Cardiac muscle cell (in vitro differentiated cells and primary cell): Measurements from ENCODE around the gene MRPL45. TPM values are rescaled to one million over a fixed set of nuclear protein-coding genes. Genes with fewer than 3 reads are reported as not detected.

Experiments
- DNase-seq, 2 donors: peaks; one replicate each; pipeline versions ENCODE4 v3.0.0 to v3.0.0-alpha.2; 2010 to 2017; ENCODE audit warnings: low read depth in 1 of 2, low spot score in 1 of 2
- H3K27ac ChIP-seq: fragments of 200-600 bp; sonication (generic); 2 replicates; pipeline ENCODE4 v1.5.1; 2016
- H3K27me3 ChIP-seq: fragments of 200-600 bp; sonication (generic); 2 replicates; pipeline ENCODE4 v1.6.0; 2016; ENCODE audit warnings: control low read depth
- H3K36me3 ChIP-seq: fragments of 200-600 bp; sonication (generic); 2 replicates; pipeline ENCODE4 v1.5.1; 2016; ENCODE audit warnings: control low read depth
- H3K4me1 ChIP-seq: fragments of 200-600 bp; sonication (generic); 2 replicates; pipeline ENCODE4 v1.8.1; 2017; ENCODE audit warnings: low read depth, mild to moderate bottlenecking, mixed run types
- H3K4me3 ChIP-seq: fragments of 200-600 bp; sonication (generic); 2 replicates; pipeline ENCODE4 v1.5.1; 2016; ENCODE audit warnings: mild to moderate bottlenecking
- H3K9me3 ChIP-seq: fragments of 200-600 bp; sonication (generic); 2 replicates; pipeline ENCODE4 v1.5.1; 2017; ENCODE audit warnings: low read depth, mild to moderate bottlenecking, control low read depth
- polyA plus RNA-seq: library from polyadenylated mRNA; unstranded; fragments of >200 nt; fragmentation: Nextera tagmentation; extraction: Ambion mirVana; gene quantifications from 2 replicates; pipeline ENCODE4 v1.2.1, GENCODE V29; 2016
- total RNA-seq: library from RNA; depleted of rRNA; stranded (reverse); fragments of >200 nt; gene quantifications from 2 replicates; pipeline ENCODE4 v1.2.3, GENCODE V29; 2016
- TF ChIP-seq, protein P1 (sequence below): IDR thresholded peaks from 2 replicates; pipeline ENCODE4 v1.5.1; 2012; ENCODE audit warnings: low read depth, mild to moderate bottlenecking, low read length

The MRPL45 gene
- total and polyA plus RNA-seq, 2 experiments from 2014 or later = 42.0 to 43.5 TPM

DNA sequence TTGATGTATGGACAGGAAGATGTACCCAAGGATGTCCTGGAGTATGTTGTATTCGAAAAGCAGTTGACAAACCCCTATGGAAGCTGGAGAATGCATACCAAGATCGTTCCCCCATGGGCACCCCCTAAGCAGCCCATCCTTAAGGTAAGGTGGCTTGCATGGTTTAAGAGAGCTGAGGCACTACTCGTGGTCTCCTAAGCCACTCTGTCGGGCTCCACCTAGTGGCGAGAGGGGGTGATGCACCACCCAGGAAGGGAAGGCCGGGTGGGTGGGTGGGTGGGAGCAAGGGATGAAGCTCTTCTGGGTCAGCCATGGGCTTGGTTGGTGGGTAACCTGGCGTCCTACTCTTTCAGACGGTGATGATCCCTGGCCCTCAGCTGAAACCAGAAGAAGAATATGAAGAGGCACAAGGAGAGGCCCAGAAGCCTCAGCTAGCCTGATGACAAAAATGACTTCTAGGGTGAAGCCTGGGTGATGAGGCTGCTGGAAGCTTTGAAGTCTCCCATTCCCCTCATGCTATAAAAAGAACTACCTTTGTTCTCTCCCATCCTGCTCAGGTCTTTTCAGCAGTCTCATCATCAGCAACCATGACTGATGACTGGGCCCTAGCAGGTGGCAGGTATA is 25.3 kb downstream of the MRPL45 start:
- Histone ChIP-seq H3K4me1 (peaks cover 13% of the 10 kb centered on the region), H3K27me3 (no peaks in the 10 kb centered on the region), H3K27ac (no peak overlapping the region), H3K9me3 (no peaks in the 10 kb centered on the region), H3K36me3 (peaks cover 9% of the 10 kb centered on the region), H3K4me3 (no peak overlapping the region)
- DNase-seq = peak; percentile 59 to 69
- TF ChIP-seq, protein P1, sequence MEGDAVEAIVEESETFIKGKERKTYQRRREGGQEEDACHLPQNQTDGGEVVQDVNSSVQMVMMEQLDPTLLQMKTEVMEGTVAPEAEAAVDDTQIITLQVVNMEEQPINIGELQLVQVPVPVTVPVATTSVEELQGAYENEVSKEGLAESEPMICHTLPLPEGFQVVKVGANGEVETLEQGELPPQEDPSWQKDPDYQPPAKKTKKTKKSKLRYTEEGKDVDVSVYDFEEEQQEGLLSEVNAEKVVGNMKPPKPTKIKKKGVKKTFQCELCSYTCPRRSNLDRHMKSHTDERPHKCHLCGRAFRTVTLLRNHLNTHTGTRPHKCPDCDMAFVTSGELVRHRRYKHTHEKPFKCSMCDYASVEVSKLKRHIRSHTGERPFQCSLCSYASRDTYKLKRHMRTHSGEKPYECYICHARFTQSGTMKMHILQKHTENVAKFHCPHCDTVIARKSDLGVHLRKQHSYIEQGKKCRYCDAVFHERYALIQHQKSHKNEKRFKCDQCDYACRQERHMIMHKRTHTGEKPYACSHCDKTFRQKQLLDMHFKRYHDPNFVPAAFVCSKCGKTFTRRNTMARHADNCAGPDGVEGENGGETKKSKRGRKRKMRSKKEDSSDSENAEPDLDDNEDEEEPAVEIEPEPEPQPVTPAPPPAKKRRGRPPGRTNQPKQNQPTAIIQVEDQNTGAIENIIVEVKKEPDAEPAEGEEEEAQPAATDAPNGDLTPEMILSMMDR = peak; percentile 68

DNA sequence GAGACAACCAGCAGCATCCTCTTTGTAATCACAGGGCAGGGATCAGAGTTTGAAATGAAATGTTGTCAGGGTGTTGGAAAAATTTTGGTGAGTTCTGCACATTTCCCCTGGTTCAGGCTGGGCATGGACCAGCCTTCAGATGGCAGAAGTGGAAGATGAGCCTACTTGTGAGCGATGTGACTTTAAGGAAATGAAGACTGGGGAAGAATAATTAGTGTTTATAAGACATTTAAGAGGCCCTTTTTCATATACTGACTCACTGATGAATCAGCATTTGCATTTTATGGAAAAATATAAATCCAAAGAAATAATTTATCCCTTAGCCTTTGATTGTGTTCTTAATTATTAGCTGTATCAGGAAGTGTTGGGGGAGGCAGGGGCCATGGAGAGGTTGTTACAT is 25.9 kb downstream of the MRPL45 start:
- TF ChIP-seq, protein P1 = no peak
- no peak overlapping the region for H3K27ac ChIP-seq
- DNase-seq = no peak
- no peaks in the 10 kb centered on the region for H3K27me3 ChIP-seq
- H3K9me3 ChIP-seq = no peaks in the 10 kb centered on the region
- no peak overlapping the region for H3K4me3 ChIP-seq
- peaks cover 13% of the 10 kb centered on the region for H3K4me1 ChIP-seq
- peaks cover 9% of the 10 kb centered on the region for H3K36me3 ChIP-seq

DNA sequence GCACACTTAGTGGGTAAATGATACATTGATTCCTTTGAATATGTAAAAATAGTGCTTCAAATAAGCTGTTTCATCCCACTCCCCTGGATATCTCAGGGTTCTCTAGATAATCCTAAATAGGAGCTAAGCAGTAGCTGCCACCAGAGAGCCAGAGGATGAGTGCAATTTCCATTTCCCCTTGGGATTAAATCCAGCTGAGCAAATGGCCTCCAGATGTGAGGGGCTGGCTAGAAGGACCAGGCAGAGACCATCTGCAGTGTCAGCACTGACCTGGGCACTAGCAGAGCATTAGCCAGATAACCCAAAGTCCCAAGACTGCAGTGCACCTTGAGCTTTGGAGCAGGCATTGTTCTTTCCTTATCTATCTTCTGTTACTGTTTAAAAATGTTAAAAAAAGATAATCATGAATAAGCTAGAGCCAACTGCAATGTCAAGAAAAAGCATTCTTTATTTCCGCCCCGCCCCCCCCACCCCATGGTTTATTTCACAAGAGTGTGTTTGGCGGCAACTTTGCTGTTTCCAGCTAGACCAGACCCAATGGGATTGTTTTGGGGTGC is 27.3 kb downstream of the MRPL45 start:
- H3K4me1 ChIP-seq = peaks cover 13% of the 10 kb centered on the region
- H3K9me3 ChIP-seq = no peaks in the 10 kb centered on the region
- no peak overlapping the region for H3K27ac ChIP-seq
- no peak for DNase-seq
- TF ChIP-seq, protein P1 = no peak
- H3K27me3 ChIP-seq = no peaks in the 10 kb centered on the region
- H3K4me3 ChIP-seq = no peak overlapping the region
- peaks cover 9% of the 10 kb centered on the region for H3K36me3 ChIP-seq

DNA sequence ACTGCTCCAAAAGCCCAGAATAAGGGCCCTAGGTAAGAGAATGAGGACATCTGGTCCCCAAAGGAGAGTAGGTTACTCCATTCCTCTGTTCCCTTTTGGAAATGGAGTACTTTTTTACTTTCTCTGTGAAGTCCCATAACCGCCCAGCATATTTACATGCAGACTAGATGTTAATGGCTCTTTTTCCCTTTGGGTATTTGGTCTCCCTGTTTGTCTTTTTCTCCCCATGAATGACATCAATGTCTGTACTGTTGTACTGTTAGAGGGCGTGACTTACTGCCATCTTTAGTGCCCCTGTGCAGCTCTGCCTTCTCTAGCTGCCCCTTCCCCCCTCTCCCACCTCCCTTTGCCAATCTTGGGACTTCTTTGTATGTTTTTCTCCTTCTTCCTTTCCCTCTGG is 27.8 kb downstream of the MRPL45 start:
- H3K4me3 ChIP-seq = no peak overlapping the region
- no peak overlapping the region for H3K27ac ChIP-seq

DNA sequence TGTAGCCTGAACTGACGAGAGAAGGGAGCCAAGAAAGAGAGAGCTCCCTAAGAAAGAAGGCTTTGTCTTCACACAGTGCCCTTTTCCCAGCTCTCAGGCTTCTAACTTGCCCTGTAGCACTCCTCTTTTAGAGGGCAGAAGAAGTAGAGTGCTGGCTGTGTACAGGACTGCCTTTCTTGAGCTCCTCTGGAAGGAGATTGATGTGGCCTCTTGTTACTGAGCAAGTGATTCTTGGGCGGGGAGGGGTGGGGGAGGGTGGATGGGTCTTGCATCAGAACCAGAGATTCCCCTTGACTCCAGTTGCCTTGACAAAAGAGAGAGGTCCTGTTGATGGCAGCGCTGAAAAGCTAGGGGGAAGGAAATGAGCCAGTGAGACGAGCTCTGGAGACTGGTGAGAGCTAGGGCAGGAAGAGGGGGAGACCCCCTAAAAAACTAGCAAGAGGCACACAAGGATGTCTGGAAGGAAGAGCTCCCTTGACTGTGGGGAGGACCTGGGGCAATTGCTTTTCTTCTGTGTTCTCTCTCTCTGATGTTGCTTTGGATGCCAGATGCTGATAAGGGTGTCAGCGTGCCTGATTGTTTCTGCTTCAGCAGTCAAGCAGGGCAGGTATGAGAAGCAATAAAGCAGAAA is 28.4 kb downstream of the MRPL45 start:
- no peaks in the 10 kb centered on the region for H3K27me3 ChIP-seq
- no peak overlapping the region for H3K4me3 ChIP-seq
- H3K27ac ChIP-seq = no peak overlapping the region
- peak in 1 of 2 donors; percentile 35 for DNase-seq
- H3K4me1 ChIP-seq = peaks cover 13% of the 10 kb centered on the region
- peaks cover 9% of the 10 kb centered on the region for H3K36me3 ChIP-seq
- no peaks in the 10 kb centered on the region for H3K9me3 ChIP-seq
- TF ChIP-seq, protein P1 = no peak

More for the DNA sequence above, 27.8 kb downstream of the MRPL45 start:
- Histone ChIP-seq H3K27me3 (no peaks in the 10 kb centered on the region), H3K36me3 (peaks cover 9% of the 10 kb centered on the region), H3K4me1 (peaks cover 13% of the 10 kb centered on the region), H3K9me3 (no peaks in the 10 kb centered on the region)
- TF ChIP-seq, protein P1 = no peak
- no peak for DNase-seq
